ENCODE results near the gene MZB1. TPM values are rescaled to one million over a fixed set of nuclear protein-coding genes. Genes with fewer than 3 reads are reported as not detected.
A peak's percentile ranks its signal among the peaks of the same experiment; 100 is the strongest.

The MZB1 gene, protein sequence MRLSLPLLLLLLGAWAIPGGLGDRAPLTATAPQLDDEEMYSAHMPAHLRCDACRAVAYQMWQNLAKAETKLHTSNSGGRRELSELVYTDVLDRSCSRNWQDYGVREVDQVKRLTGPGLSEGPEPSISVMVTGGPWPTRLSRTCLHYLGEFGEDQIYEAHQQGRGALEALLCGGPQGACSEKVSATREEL
- not detected for polyA plus RNA-seq (2013, experiment 1 of 2)
- polyA plus RNA-seq (2013, experiment 2 of 2) = not detected

DNA sequence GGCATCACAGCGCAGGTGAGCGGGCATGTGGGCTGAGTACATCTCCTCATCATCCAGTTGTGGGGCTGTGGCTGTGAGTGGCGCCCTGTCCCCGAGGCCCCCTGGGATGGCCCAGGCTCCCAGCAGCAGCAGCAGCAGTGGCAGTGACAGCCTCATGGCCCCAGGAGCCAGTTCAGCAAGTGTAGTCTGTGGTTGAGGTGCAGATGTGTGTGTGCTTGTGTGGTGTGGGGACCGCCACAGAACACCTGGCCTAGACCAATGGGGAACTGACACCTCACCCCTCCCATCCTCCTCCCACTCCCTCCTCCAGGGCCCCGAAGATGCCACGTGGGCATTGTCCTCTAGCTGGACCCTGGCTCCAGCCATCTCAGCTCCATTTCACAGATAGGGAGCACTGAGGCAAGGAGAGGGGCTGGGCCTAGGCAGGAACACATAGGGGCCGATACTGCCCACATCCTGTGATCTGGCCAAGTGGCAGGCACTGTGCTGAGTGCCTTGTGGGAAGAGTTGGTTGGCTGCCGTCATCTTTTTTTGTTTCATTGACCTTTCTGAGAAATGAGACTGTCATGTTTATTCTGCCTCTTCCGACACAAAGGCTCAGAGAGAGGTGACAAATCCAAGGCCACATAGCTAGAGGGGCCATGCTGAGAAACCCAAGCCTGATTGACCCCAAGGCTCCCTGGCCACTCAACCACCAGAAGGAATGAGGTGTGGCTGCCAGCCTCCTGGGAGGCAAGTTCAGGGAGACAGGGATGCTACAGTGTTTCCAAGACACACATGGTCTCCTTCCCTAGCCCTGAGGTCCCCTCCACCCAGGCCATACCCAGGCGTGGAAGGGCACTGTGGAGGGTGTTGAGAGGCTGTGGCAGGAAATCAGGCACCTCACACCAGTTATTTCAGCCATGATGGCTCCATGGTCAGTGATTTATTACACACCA is at the start of gene MZB1:
Gene MZB1, minus strand, starts transcription at position 213 of the 938 bp plus-strand sequence. Its CDS starts 57 bp downstream, at position 156.
- Histone ChIP-seq H3K4me2 (ENCODE audit: low read length, poor library complexity, severe bottlenecking) (no peak within 1 kb of the TSS), H3K27ac (ENCODE audit: low read length, poor library complexity, severe bottlenecking) (no peak within 1 kb of the TSS), H2AFZ (ENCODE audit: low read depth, low read length) (no peak within 1 kb of the TSS), H2BK5ac (ENCODE audit: low read depth, low read length, poor library complexity, severe bottlenecking) (no peak within 1 kb of the TSS), H3K23ac (ENCODE audit: low read length in 2 of 2) (no peak within 1 kb of the TSS), H2AK5ac (ENCODE audit: low read length, severe bottlenecking) (no peak within 1 kb of the TSS), H3K9me3 (ENCODE audit: control insufficient read depth, low read length) (no peaks in the 10 kb centered on the region), H3K79me1 (replicated peaks; ENCODE audit: low read length, poor library complexity, severe bottlenecking) (no peaks in the 10 kb centered on the region), H4K8ac (ENCODE audit: low read length) (no peak within 1 kb of the TSS), H3K4me1 (ENCODE audit: control insufficient read depth, insufficient read depth, low read depth, low read length) (peaks cover 32% of the 10 kb centered on the region), H2BK12ac (ENCODE audit: low read length in 2 of 2) (no peak within 1 kb of the TSS), H3K18ac (ENCODE audit: low read depth in 1 of 2, low read length in 2 of 2) (no peak within 1 kb of the TSS), H3K4me3 (ENCODE audit: insufficient read depth in 1 of 2, low read depth in 1 of 2, low read length in 2 of 2) (no peak within 1 kb of the TSS), H3K4ac (ENCODE audit: low read depth in 1 of 2, low read length in 2 of 2) (no peak within 1 kb of the TSS), H2BK120ac (ENCODE audit: low read depth, low read length) (no peak within 1 kb of the TSS), H4K91ac (ENCODE audit: low read length) (no peak within 1 kb of the TSS), H2BK15ac (ENCODE audit: low read depth, poor library complexity, severe bottlenecking) (no peak within 1 kb of the TSS), H3K14ac (ENCODE audit: low read length in 2 of 2) (no peak within 1 kb of the TSS), H3K36me3 (ENCODE audit: control insufficient read depth in 1 of 2, insufficient read depth in 2 of 2, low read depth in 1 of 2, low read length in 2 of 2) (no peaks in the 10 kb centered on the region), H3K9ac (ENCODE audit: low read length) (no peak within 1 kb of the TSS), H3K27me3 (ENCODE audit: control insufficient read depth in 1 of 2, insufficient read depth in 1 of 2, low read length in 2 of 2) (peaks cover 11 to 23% of the 10 kb centered on the region in 2 experiments)
- 78% methylated on average over 8 of the region's 11 CpGs for WGBS
- DNase-seq = no peak

GRCh38 chr5:139439013-139439903 is 49.5 kb upstream of the MZB1 start, which contains the start of gene DNAJC18:
Gene DNAJC18, minus strand, starts transcription at chr5:139439525. Its CDS starts 80 bp downstream, at chr5:139439445.
- Histone ChIP-seq H3K23ac (ENCODE audit: low read length in 2 of 2) (peak within 1 kb of the TSS in 1 of 2 experiments; percentile 73), H3K4me1 (ENCODE audit: control insufficient read depth, insufficient read depth, low read depth, low read length) (peaks cover 18% of the 10 kb centered on the region)
- 6% methylated on average over 37 of the region's 49 CpGs for WGBS

DNA sequence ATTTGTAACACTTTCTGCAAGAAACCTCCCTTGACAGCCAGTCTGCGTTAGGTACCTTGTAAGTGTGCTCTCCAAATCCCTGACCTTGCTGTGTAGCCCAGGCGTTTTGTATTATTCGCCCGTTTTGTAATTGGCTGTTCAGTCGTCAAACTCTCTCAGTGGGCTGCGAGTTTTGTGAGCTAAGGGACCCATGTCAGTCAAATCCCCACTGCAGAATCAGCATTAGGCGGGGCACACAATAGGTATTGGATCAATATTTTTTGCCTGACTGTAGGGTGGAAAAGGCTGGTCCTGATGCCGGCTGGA is 48.9 kb upstream of the MZB1 start:
- Histone ChIP-seq H3K4me1 (ENCODE audit: control insufficient read depth, insufficient read depth, low read depth, low read length) (peaks cover 18% of the 10 kb centered on the region), H4K8ac (ENCODE audit: low read length) (peak overlapping the region; percentile 42), H3K4me2 (ENCODE audit: low read length, poor library complexity, severe bottlenecking) (peak overlapping the region; percentile 64), H2BK120ac (ENCODE audit: low read depth, low read length) (no peak overlapping the region), H3K4ac (ENCODE audit: low read depth in 1 of 2, low read length in 2 of 2) (no peak overlapping the region), H3K36me3 (ENCODE audit: control insufficient read depth in 1 of 2, insufficient read depth in 2 of 2, low read depth in 1 of 2, low read length in 2 of 2) (peaks cover 6 to 15% of the 10 kb centered on the region in 2 experiments), H2AFZ (ENCODE audit: low read depth, low read length) (no peak overlapping the region), H4K91ac (ENCODE audit: low read length) (no peak overlapping the region), H3K27me3 (ENCODE audit: control insufficient read depth in 1 of 2, insufficient read depth in 1 of 2, low read length in 2 of 2) (no peaks in the 10 kb centered on the region), H2BK15ac (ENCODE audit: low read depth, poor library complexity, severe bottlenecking) (no peak overlapping the region), H3K27ac (ENCODE audit: low read length, poor library complexity, severe bottlenecking) (peak overlapping the region; percentile 4), H3K14ac (ENCODE audit: low read length in 2 of 2) (peak overlapping the region in 1 of 2 experiments; percentile 36), H3K9me3 (ENCODE audit: control insufficient read depth, low read length) (no peaks in the 10 kb centered on the region), H2AK5ac (ENCODE audit: low read length, severe bottlenecking) (no peak overlapping the region), H3K4me3 (ENCODE audit: insufficient read depth in 1 of 2, low read depth in 1 of 2, low read length in 2 of 2) (peak overlapping the region; percentile 64 to 96), H3K79me1 (replicated peaks; ENCODE audit: low read length, poor library complexity, severe bottlenecking) (no peaks in the 10 kb centered on the region), H3K18ac (ENCODE audit: low read depth in 1 of 2, low read length in 2 of 2) (peak overlapping the region; percentile 14), H2BK12ac (ENCODE audit: low read length in 2 of 2) (no peak overlapping the region), H3K9ac (ENCODE audit: low read length) (peak overlapping the region; percentile 98), H3K23ac (ENCODE audit: low read length in 2 of 2) (no peak overlapping the region), H2BK5ac (ENCODE audit: low read depth, low read length, poor library complexity, severe bottlenecking) (no peak overlapping the region)
- DNase-seq = no peak
- WGBS = 41% methylated on average over 8 of the region's 8 CpGs

More at GRCh38 chr5:139439013-139439903, 49.5 kb upstream of the MZB1 start, which contains the start of gene DNAJC18:
- H2AK5ac ChIP-seq (ENCODE audit: low read length, severe bottlenecking) = peak within 1 kb of the TSS; percentile 68
- no peaks in the 10 kb centered on the region for H3K79me1 ChIP-seq (replicated peaks; ENCODE audit: low read length, poor library complexity, severe bottlenecking)
- peak within 1 kb of the TSS; percentile 71 for H2BK15ac ChIP-seq (ENCODE audit: low read depth, poor library complexity, severe bottlenecking)
- H2BK120ac ChIP-seq (ENCODE audit: low read depth, low read length) = peak within 1 kb of the TSS; percentile 80
- H2BK5ac ChIP-seq (ENCODE audit: low read depth, low read length, poor library complexity, severe bottlenecking) = no peak within 1 kb of the TSS
- H4K8ac ChIP-seq (ENCODE audit: low read length) = peak within 1 kb of the TSS; percentile 95
- peak within 1 kb of the TSS; percentile 64 to 96 for H3K4me3 ChIP-seq (ENCODE audit: insufficient read depth in 1 of 2, low read depth in 1 of 2, low read length in 2 of 2)
- H3K36me3 ChIP-seq (ENCODE audit: control insufficient read depth in 1 of 2, insufficient read depth in 2 of 2, low read depth in 1 of 2, low read length in 2 of 2) = peaks cover 4 to 15% of the 10 kb centered on the region in 2 experiments
- H3K27ac ChIP-seq (ENCODE audit: low read length, poor library complexity, severe bottlenecking) = peak within 1 kb of the TSS; percentile 92
- H3K9ac ChIP-seq (ENCODE audit: low read length) = peak within 1 kb of the TSS; percentile 98
- no peaks in the 10 kb centered on the region for H3K27me3 ChIP-seq (ENCODE audit: control insufficient read depth in 1 of 2, insufficient read depth in 1 of 2, low read length in 2 of 2)
- peak within 1 kb of the TSS; percentile 59 for H2AFZ ChIP-seq (ENCODE audit: low read depth, low read length)
- H3K4me2 ChIP-seq (ENCODE audit: low read length, poor library complexity, severe bottlenecking) = peak within 1 kb of the TSS; percentile 64
- peak within 1 kb of the TSS in 1 of 2 experiments; percentile 54 for H2BK12ac ChIP-seq (ENCODE audit: low read length in 2 of 2)
- peak within 1 kb of the TSS; percentile 77 to 94 for H3K4ac ChIP-seq (ENCODE audit: low read depth in 1 of 2, low read length in 2 of 2)
- peak within 1 kb of the TSS in 1 of 2 experiments; percentile 94 for H3K14ac ChIP-seq (ENCODE audit: low read length in 2 of 2)
- H4K91ac ChIP-seq (ENCODE audit: low read length) = peak within 1 kb of the TSS; percentile 97
- peak within 1 kb of the TSS; percentile 93 to 95 for H3K18ac ChIP-seq (ENCODE audit: low read depth in 1 of 2, low read length in 2 of 2)
- no peaks in the 10 kb centered on the region for H3K9me3 ChIP-seq (ENCODE audit: control insufficient read depth, low read length)
- peak; percentile 93 for DNase-seq
